ENCODE data around the gene ATG14.
"Not testable (repeated sequence)": the region's sequence is repeated elsewhere in the genome, so short reads cannot be mapped to it uniquely, and the experiment has no call there.

GRCh38 chr14:55383056-55383466 lies 28.6 kb downstream of the ATG14 start:
- TF ChIP-seq CTCF (conservative IDR thresholded peaks at IDR 0.05); ZFX (IDR thresholded peaks at IDR 0.05): not testable (repeated sequence)
